Stimulated activated CD8-positive, alpha-beta memory T cell treated with anti-CD3 and anti-CD28 coated beads, Interleukin-15, amount 100 ng/mL, for 1 hour (primary cell): ENCODE results near the gene STK38L.

ENCODE experiments used
- DNase-seq: peaks from one replicate; pipeline ENCODE4 v3.0.0-alpha.2; 2020; ENCODE audit warnings: low read depth

STK38L gene

GRCh38 chr12:27277846-27278260, 33.8 kb downstream of the STK38L start:
- no peak for DNase-seq

DNA sequence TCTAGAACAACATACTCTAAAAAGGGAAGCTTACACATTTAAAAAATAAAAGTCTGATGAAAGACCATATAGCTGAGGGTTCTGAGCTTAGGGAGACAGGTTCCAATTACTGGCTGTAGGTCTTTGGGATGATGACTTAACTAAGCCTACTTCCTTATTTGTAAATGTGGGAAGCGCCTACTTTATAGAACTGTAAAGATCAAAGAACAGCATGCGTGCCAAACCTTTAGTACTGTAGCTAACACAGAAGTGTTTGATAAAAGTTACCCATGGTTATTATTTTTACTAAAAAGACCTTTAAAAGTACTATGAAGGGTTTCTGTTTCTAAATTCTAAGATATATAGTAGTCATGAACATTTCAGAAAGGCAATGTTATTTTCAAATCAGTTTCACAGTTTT, 35.7 kb downstream of the STK38L start:
- no peak for DNase-seq

- DNase-seq: no peak
These were observed 36.3 kb downstream of the STK38L start for GRCh38 chr12:27280412-27280811.

DNA sequence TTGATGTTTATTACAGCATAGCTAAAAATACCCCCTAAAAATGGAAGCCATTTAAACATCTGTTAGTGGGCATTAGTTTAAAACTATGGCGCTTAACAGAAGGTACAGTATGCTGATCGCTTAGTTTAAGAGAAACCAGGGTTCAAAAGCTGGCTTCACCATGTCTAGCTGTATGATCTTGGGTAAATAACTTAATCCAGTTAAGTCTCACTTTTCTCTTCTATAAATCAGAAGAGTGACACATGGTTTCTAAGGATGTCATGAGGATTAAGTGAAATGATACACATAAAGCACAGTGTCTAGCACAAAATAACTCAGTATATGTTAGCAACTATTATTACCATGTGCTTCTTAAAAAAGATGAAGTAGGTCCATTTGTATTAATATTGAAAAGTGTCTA, 38.7 kb downstream of the STK38L start:
- DNase-seq: no peak

- DNase-seq: no peak
These were observed 39.9 kb downstream of the STK38L start for GRCh38 chr12:27284021-27284420.

DNA sequence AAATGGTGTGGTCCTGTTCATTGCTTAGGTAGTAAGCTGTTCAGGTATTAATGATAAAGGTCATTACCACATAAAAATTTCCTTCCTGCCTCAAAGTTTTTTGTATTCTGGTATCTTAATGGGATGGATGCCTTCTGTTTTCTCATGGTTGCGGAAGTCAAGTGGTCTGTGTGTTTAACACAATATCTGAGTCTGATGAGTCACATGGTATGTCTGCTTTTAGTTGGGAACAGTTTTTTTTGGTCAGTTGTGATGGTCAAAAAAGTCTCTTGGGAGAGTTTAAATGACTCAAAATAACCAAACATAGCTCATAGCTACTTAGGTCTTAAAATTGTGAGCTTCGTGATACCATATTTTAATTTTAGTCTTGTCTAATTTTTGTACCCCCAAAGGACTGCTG, 40.7 kb downstream of the STK38L start:
- no peak for DNase-seq

GRCh38 chr12:27285403-27285802, 41.3 kb downstream of the STK38L start:
- no peak for DNase-seq

GRCh38 chr12:27289414-27289813, 45.3 kb downstream of the STK38L start:
- no peak for DNase-seq

DNA sequence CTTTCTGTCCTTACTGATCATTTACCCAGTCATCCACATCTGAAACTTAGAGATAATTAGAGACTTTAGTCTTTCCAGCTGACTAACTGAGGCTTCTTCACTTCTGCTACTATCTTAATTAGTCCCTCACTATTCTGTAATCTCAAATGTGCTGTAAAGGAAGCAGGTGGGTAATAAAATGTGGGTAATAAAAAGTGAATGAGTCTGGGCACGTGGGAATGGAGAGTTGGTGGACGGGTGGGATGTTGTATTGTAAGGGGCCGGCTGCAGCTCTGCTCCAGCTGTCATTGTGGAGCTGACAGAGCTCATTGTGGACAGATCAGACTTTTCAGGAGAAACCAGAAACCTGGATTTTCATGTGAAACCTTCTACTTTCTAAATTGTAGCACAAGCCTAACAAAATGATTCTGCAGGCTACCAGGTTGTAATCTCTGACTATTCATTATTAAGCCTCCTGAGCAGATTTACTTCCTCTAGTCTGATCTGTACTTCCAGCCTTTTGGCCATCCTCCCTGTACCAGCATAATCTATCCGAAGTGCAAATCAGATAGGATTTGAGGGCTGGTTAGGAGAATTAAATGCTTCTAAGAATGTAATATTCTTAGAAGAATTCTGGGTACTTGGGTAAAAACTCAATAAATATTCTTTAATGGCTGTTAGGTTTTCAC, 46.5 kb downstream of the STK38L start:
- DNase-seq: no peak

DNA sequence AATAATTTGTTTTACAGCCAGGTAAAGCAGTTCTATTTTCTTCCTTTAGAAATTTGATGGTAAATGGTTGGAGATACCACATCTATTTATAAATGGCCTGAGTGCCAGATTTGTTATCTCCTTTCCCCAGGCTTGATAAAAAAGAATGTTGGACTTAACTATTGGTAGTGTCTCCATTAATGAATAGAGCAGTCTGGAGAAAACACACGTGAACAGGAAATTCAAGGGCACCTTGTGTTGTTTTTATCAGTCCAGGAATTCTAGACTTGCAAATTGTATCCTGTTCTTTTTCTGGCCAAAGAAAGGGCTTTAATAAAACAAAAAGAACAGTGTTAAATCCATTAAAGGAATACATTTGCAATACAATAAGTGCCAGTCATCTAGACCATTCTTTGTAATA, 47.8 kb downstream of the STK38L start:
- no peak for DNase-seq

GRCh38 chr12:27292718-27293117, 48.6 kb downstream of the STK38L start:
- DNase-seq: no peak

- DNase-seq: no peak
These were observed 49.4 kb downstream of the STK38L start for GRCh38 chr12:27293463-27293862.

GRCh38 chr12:27296674-27297073, 52.6 kb downstream of the STK38L start:
- DNase-seq: no peak

- no peak for DNase-seq
These were observed 53.5 kb downstream of the STK38L start for GRCh38 chr12:27297566-27297965.

DNA sequence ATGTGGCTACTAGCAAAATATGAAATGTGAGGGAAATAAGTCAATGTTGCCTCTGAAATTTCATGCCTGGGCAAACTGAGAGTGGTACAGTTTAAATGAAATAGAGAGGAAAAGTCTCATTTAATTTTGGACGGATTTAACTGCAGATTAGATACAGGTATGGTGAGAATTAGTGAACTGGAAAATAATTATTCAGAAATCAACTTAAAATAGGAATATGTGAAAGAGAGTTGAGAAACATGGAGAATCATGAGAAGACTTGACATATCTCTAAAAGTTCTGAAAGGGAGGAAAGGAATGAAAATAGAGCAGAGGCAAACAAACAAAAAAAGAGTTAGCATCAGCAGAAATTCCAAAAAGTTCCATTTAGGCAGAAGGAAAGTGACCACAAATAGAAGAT, 55.0 kb downstream of the STK38L start:
- no peak for DNase-seq

- no peak for DNase-seq
These were observed 56.1 kb downstream of the STK38L start for GRCh38 chr12:27300226-27300625.

- DNase-seq: no peak
These were observed 59.3 kb downstream of the STK38L start for GRCh38 chr12:27303139-27304111.

GRCh38 chr12:27304856-27305255, 60.8 kb downstream of the STK38L start:
- no peak for DNase-seq

- DNase-seq: no peak
These were observed 61.8 kb downstream of the STK38L start for GRCh38 chr12:27305673-27306456.

DNA sequence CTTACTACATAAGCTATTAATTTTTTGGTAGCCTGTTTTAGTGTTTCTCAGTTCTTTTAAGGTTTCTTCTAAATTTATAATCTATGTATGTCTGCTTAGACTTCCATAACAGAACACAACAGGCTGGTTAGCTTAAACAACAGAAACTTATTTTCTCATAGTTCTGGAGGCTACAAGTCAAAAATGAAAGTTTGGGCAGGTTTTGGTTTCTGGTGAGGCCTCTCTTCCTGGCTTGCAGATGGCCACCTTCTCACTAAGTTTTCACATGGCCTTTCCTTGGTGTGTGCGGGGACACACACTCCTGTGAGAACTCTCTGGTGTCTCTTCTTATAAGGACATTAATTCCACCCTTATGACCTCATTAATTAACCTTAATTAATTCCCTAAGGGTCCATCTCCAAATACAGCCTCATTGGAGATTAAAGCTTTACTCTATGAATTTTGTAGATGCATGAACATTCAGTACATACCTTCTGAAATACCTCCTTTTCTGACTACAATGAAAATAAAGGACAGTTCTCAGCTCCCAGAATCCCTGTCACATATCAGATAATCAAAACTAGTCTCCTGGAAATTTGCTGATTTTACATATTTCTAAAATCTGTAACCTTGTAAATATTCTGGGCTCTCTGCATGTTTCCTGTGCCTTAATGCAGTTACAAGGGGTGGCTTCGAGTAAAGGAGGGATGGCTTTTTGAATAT, 65.4 kb downstream of the STK38L start:
- DNase-seq: no peak

DNA sequence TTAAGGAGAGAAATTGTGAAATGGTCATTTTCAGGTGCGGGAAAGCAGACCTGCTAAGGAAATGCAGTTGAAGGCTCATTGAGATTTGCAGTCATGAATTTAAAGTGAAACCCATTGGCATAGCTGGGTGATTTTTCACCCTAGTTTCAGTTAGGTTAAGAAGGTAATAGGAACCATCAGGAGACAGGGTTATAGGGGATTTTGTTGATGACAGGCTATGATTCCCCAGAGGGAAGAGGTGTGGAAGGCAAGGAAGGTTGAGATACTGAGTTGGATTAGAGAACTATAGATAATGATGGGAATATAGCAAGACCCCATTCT, 65.9 kb downstream of the STK38L start:
- DNase-seq: no peak

DNA sequence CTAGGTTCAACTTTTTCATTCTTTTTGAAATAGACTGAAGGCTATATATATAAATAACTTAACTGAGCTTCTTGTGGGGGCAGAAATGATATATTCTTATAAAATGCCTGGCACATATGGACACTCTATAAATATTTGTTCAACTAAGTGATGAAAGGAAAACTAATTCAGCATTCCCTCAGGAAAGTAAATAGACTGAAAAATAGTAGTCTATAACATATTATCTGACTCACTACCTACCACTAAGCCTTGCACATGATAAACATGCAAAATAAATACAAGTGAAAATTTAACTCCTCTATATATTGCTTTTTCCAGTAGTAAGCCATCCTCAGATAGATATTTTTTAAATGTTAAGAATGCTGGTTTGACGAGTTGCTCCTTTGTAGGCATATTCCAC, 72.9 kb downstream of the STK38L start:
- no peak for DNase-seq
